ENCODE measurements around the gene ATG10.

ATG10 gene

GRCh38 chr5:82023644-82024043 is 51.8 kb downstream of the ATG10 start:
- TF ChIP-seq CREB1 (IDR thresholded peaks at IDR 0.05; ENCODE audit: low read depth), result no peak
- TF ChIP-seq USF1 (IDR thresholded peaks at IDR 0.05), result no peak
- TF ChIP-seq RAD21 (IDR thresholded peaks at IDR 0.05; ENCODE audit: low read depth), result no peak
- no peak for TF ChIP-seq EP300 (IDR thresholded peaks at IDR 0.05; ENCODE audit: borderline replicate concordance)
- TF ChIP-seq ZBTB7A (IDR thresholded peaks at IDR 0.05; ENCODE audit: low read depth), result no peak
- TF ChIP-seq, protein P1, sequence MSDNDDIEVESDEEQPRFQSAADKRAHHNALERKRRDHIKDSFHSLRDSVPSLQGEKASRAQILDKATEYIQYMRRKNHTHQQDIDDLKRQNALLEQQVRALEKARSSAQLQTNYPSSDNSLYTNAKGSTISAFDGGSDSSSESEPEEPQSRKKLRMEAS (IDR thresholded peaks at IDR 0.05), result no peak
- no peak for TF ChIP-seq CEBPB (IDR thresholded peaks at IDR 0.05)
- TF ChIP-seq TAF1 (IDR thresholded peaks at IDR 0.05; ENCODE audit: low read depth), result no peak

DNA sequence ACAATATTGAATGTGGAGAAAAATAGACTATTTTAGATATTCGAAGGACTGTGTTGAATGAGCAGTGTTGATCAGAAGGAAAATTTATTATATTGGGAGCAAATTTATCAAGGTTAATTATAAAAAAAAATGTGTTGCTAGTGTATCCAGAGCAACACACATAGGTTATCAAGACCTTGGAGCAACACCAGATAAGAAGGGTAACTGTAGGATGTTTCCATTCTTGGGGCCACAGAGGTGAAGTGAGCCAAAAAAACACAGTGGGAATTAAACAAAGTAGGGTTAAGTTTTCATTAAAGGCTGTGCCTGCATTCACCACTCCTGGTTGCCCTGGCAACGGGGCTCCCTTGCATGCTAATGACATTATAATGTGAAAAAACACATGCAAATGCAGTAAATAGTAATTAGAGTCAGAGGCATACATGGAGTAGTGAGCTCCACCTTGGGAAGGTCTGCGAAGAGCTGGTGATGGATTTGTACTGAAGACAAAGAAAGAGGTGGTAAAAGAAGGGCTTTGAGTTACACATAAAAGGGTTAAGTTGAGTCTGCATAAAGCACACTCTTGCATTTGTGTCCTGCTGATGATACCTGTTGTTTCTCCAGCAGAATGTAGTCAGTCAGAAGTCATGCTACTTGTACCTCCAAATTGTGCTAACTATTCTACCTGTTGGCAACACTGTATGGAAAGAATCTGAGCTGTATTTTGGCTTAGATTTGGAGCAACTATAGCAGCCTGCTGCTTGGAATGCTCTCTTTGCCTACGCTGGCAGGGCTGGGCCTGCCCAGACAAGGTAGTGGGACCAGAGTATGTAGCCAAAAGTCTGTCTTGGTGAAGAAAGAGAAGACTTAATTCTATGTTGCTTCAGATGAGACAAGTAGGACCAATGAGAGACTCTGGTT is 59.6 kb downstream of the ATG10 start:
- TF ChIP-seq, protein P1 (IDR thresholded peaks at IDR 0.05), result no peak
- TF ChIP-seq CEBPB (IDR thresholded peaks at IDR 0.05), result no peak
- no peak for TF ChIP-seq REST (IDR thresholded peaks at IDR 0.05; ENCODE audit: low read depth)
- no peak for TF ChIP-seq USF1 (IDR thresholded peaks at IDR 0.05)
- TF ChIP-seq EP300 (IDR thresholded peaks at IDR 0.05; ENCODE audit: borderline replicate concordance), result no peak
- TF ChIP-seq EGR1 (IDR thresholded peaks at IDR 0.05), result no peak
- no peak for TF ChIP-seq YY1 (IDR thresholded peaks at IDR 0.05; ENCODE audit: low read depth)
- no peak for TF ChIP-seq FOXM1 (IDR thresholded peaks at IDR 0.05; ENCODE audit: borderline replicate concordance, low read depth)
- no peak for TF ChIP-seq TEAD4 (IDR thresholded peaks at IDR 0.05)
- TF ChIP-seq RAD21 (IDR thresholded peaks at IDR 0.05; ENCODE audit: low read depth), result no peak
- no peak for TF ChIP-seq TAF1 (IDR thresholded peaks at IDR 0.05; ENCODE audit: low read depth)
- no peak for TF ChIP-seq CREB1 (IDR thresholded peaks at IDR 0.05; ENCODE audit: low read depth)
- TF ChIP-seq TCF12 (IDR thresholded peaks at IDR 0.05; ENCODE audit: low read depth), result no peak
- TF ChIP-seq ZBTB7A (IDR thresholded peaks at IDR 0.05; ENCODE audit: low read depth), result no peak

- TF ChIP-seq EGR1 (IDR thresholded peaks at IDR 0.05) (no peak), CREB1 (IDR thresholded peaks at IDR 0.05; ENCODE audit: low read depth) (no peak), REST (IDR thresholded peaks at IDR 0.05; ENCODE audit: low read depth) (no peak), EP300 (IDR thresholded peaks at IDR 0.05; ENCODE audit: borderline replicate concordance) (no peak), CEBPB (IDR thresholded peaks at IDR 0.05) (no peak), YY1 (IDR thresholded peaks at IDR 0.05; ENCODE audit: low read depth) (no peak), TEAD4 (IDR thresholded peaks at IDR 0.05) (no peak), RAD21 (IDR thresholded peaks at IDR 0.05; ENCODE audit: low read depth) (no peak), ZBTB7A (IDR thresholded peaks at IDR 0.05; ENCODE audit: low read depth) (no peak)
Measured at GRCh38 chr5:82044010-82044409, 72.2 kb downstream of the ATG10 start.

- TF ChIP-seq TEAD4 (IDR thresholded peaks at IDR 0.05) (no peak), REST (IDR thresholded peaks at IDR 0.05; ENCODE audit: low read depth) (no peak), CEBPB (IDR thresholded peaks at IDR 0.05) (no peak), USF1 (IDR thresholded peaks at IDR 0.05) (no peak), RAD21 (IDR thresholded peaks at IDR 0.05; ENCODE audit: low read depth) (no peak), TAF1 (IDR thresholded peaks at IDR 0.05; ENCODE audit: low read depth) (no peak), ZBTB7A (IDR thresholded peaks at IDR 0.05; ENCODE audit: low read depth) (no peak), CREB1 (IDR thresholded peaks at IDR 0.05; ENCODE audit: low read depth) (no peak), FOXM1 (IDR thresholded peaks at IDR 0.05; ENCODE audit: borderline replicate concordance, low read depth) (no peak), YY1 (IDR thresholded peaks at IDR 0.05; ENCODE audit: low read depth) (no peak), NFIC (IDR thresholded peaks at IDR 0.05) (no peak)
- TF ChIP-seq, protein P1 (IDR thresholded peaks at IDR 0.05), result no peak
Measured at GRCh38 chr5:82045554-82046275, 73.9 kb downstream of the ATG10 start.
